Testis (tissue), 2 donors: Measurements from ENCODE around the gene PAPPA2.

Experiments used
- POLR2A ChIP-seq: fragments of 450-650 bp; IDR thresholded peaks from one replicate; pipeline ENCODE4 v1.6.1; 2017; ENCODE audit warnings: antibody characterized with exemption, mild to moderate bottlenecking, moderate library complexity
- TF ChIP-seq, protein P1 (sequence below), 3 experiments: fragments of 450-650 bp in 2 of 3; fragments of 200-600 bp in 1 of 3; sonication (generic) in 1 of 3; IDR thresholded peaks; one replicate each; pipeline ENCODE4 v1.5.1; 2016 to 2019; ENCODE audit warnings: antibody characterized with exemption in 3 of 3, mild to moderate bottlenecking in 2 of 3, moderate library complexity in 1 of 3

GRCh38 chr1:176628775-176629174 lies 165.8 kb downstream of the PAPPA2 start:
- TF ChIP-seq, protein P1, sequence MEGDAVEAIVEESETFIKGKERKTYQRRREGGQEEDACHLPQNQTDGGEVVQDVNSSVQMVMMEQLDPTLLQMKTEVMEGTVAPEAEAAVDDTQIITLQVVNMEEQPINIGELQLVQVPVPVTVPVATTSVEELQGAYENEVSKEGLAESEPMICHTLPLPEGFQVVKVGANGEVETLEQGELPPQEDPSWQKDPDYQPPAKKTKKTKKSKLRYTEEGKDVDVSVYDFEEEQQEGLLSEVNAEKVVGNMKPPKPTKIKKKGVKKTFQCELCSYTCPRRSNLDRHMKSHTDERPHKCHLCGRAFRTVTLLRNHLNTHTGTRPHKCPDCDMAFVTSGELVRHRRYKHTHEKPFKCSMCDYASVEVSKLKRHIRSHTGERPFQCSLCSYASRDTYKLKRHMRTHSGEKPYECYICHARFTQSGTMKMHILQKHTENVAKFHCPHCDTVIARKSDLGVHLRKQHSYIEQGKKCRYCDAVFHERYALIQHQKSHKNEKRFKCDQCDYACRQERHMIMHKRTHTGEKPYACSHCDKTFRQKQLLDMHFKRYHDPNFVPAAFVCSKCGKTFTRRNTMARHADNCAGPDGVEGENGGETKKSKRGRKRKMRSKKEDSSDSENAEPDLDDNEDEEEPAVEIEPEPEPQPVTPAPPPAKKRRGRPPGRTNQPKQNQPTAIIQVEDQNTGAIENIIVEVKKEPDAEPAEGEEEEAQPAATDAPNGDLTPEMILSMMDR (IDR thresholded peaks at IDR 0.05) = no peak
- TF ChIP-seq POLR2A = no peak
